Keratinocyte (primary cell): ENCODE results near the gene ODF2L. TPM values are rescaled to one million over a fixed set of nuclear protein-coding genes. Genes with fewer than 3 reads are reported as not detected.

Source experiments
- DNase-seq: peaks from one replicate; pipeline ENCODE4 v3.0.0-alpha.2; 2011; ENCODE audit warnings: low read depth, missing footprints, low spot score
- FAIRE-seq: peaks from 2 replicates; lab custom pipeline; 2011; peaks lifted over from hg19 to GRCh38; lab: Jason Lieb, UNC
- H2AFZ ChIP-seq: 2 replicates; pipeline ENCODE4 v1.6.0; 2012; ENCODE audit warnings: low read length, control low read depth, inconsistent platforms; ENCODE audit not compliant: control insufficient read depth
- H3K27ac ChIP-seq: 2 replicates; pipeline ENCODE4 v1.5.1; 2011; ENCODE audit warnings: low read length; ENCODE audit not compliant: control insufficient read depth, insufficient read depth
- H3K27me3 ChIP-seq: 3 replicates; pipeline ENCODE4 v1.6.0; 2011; ENCODE audit warnings: low read length; ENCODE audit not compliant: control insufficient read depth, insufficient read depth; ENCODE audit errors: extremely low read depth
- H3K36me3 ChIP-seq, 2 experiments: 2 replicates in 1 of 2; 3 replicates in 1 of 2; pipeline ENCODE4 v1.5.1; 2011; ENCODE audit warnings: low read length in 2 of 2, mild to moderate bottlenecking in 1 of 2; ENCODE audit not compliant: control insufficient read depth in 2 of 2, insufficient read depth in 2 of 2; ENCODE audit errors: extremely low read depth in 1 of 2
- H3K4me1 ChIP-seq: 3 replicates; pipeline ENCODE4 v1.5.1; 2011; ENCODE audit warnings: low read length; ENCODE audit not compliant: control insufficient read depth, insufficient read depth; ENCODE audit errors: extremely low read depth
- H3K4me2 ChIP-seq: 3 replicates; pipeline ENCODE4 v1.6.0; 2011; ENCODE audit warnings: low read depth, low read length; ENCODE audit not compliant: control insufficient read depth, insufficient read depth; ENCODE audit errors: extremely low read depth
- H3K4me3 ChIP-seq, 3 experiments: fragments of 200-600 bp in 1 of 3; sonication (generic) in 1 of 3; 2 replicates in 2 of 3; 3 replicates in 1 of 3; pipeline ENCODE4 v1.5.1; 2011 to 2016; ENCODE audit warnings: low read length in 3 of 3, mild to moderate bottlenecking in 3 of 3, control low read depth in 2 of 3, inconsistent platforms in 1 of 3, low read depth in 1 of 3, mixed read lengths in 1 of 3, mixed run types in 1 of 3, moderate library complexity in 1 of 3; ENCODE audit not compliant: control insufficient read depth in 2 of 3, insufficient read depth in 2 of 3; ENCODE audit errors: extremely low read depth in 1 of 3
- H3K79me2 ChIP-seq: 2 replicates; pipeline ENCODE4 v1.6.0; 2012; ENCODE audit warnings: low read length; ENCODE audit not compliant: control insufficient read depth, insufficient read depth
- H3K9ac ChIP-seq: 3 replicates; pipeline ENCODE4 v1.6.0; 2011; ENCODE audit warnings: low read length; ENCODE audit not compliant: control insufficient read depth, insufficient read depth; ENCODE audit errors: extremely low read depth
- H3K9me1 ChIP-seq: 3 replicates; pipeline ENCODE4 v1.6.0; 2011; ENCODE audit warnings: low read length; ENCODE audit not compliant: control insufficient read depth, insufficient read depth; ENCODE audit errors: extremely low read depth
- H3K9me3 ChIP-seq: 2 replicates; pipeline ENCODE4 v1.5.1; 2012; ENCODE audit warnings: low read depth, low read length; ENCODE audit not compliant: control insufficient read depth
- H4K20me1 ChIP-seq: 3 replicates; pipeline ENCODE4 v1.6.0; 2011; ENCODE audit warnings: low read length; ENCODE audit not compliant: control insufficient read depth, insufficient read depth; ENCODE audit errors: extremely low read depth
- CTCF ChIP-seq, 3 experiments: IDR thresholded peaks in 1 of 3; conservative IDR thresholded peaks in 1 of 3; optimal IDR thresholded peaks in 1 of 3; 2 replicates in 2 of 3; 3 replicates in 1 of 3; pipeline versions ENCODE3 to v1.5.1; 2011; ENCODE audit warnings: low read length in 3 of 3, mild to moderate bottlenecking in 3 of 3, moderate library complexity in 2 of 3, control low read depth in 1 of 3, inconsistent platforms in 1 of 3; ENCODE audit not compliant: insufficient read depth in 2 of 3; ENCODE audit errors: extremely low read depth in 1 of 3
- EZH2 ChIP-seq: IDR thresholded peaks from one replicate; pipeline ENCODE4 v1.6.1; 2012; ENCODE audit warnings: inconsistent platforms, mild to moderate bottlenecking, low read length, moderate library complexity
- dilution Hi-C: fragments of 300-500 bp; cut with MboI; formaldehyde crosslinking; loops from one replicate; pipeline ENCODE4 v1.7.0; 2020; ENCODE audit warnings: low sequenced_read_pairs; ENCODE audit not compliant: extremely low pct_ligation_motif_present
- polyA plus RNA-seq, 5 experiments: library from polyadenylated mRNA; depleted of rRNA in 3 of 5; stranded (reverse) in 3 of 5; stranded (forward) in 1 of 5; unstranded in 1 of 5; fragments of >200 nt; gene quantifications; 1 replicate in 1 of 5; 2 replicates in 3 of 5; 3 replicates in 1 of 5; pipeline versions ENCODE4 v1.2.1 to v1.2.3, GENCODE V29; 2011 to 2012; ENCODE audit warnings: missing spikeins in 2 of 5, low read depth in 1 of 5, low replicate concordance in 1 of 5

Gene ODF2L
- polyA plus RNA-seq, 1 donor (not counting 4 experiments of a cell fraction or from before 2014, with no cell fraction given), result 22.0 TPM

- no peak for FAIRE-seq
- Histone ChIP-seq H3K4me2 (no peak overlapping the region), H3K9me1 (no peaks in the 10 kb centered on the region), H3K36me3 (no peaks in the 10 kb centered on the region), H2AFZ (no peak overlapping the region), H3K9ac (no peak overlapping the region), H3K79me2 (no peaks in the 10 kb centered on the region), H4K20me1 (no peaks in the 10 kb centered on the region), H3K27ac (no peak overlapping the region), H3K9me3 (no peaks in the 10 kb centered on the region), H3K4me1 (no peaks in the 10 kb centered on the region), H3K4me3 (no peak overlapping the region), H3K27me3 (no peaks in the 10 kb centered on the region)
- TF ChIP-seq CTCF (optimal IDR thresholded peaks at IDR 0.05 in 1 of 3, IDR thresholded peaks at IDR 0.05 in 1 of 3, conservative IDR thresholded peaks at IDR 0.05 in 1 of 3; ENCODE audit: extremely low read depth in 1 of 3, insufficient read depth in 2 of 3, low read length in 3 of 3) (no peak), EZH2 (no peak)
- no peak for DNase-seq
- dilution Hi-C loops, result no loop called here
Observed at GRCh38 chr1:86335916-86336315, 60.2 kb downstream of the ODF2L start.

DNA sequence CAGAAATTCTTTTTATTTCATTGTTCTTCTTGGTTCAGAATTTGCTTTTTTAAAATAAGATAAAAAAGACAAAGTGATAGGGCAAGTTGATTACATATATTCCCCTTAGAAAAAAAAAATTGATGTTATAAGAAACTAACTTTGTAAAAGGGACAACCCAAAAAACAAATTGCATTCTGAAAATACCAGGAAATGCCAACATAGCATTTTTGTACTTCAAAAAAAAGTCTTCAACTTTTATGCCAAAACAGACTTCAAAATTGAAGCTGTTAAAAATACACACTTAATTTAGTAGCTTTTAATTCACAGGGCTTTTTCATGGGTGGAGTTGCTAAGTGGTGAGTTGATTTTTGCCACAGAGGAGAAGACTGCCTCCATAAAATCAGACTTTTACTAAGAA is 70.9 kb downstream of the ODF2L start:
- H3K36me3 ChIP-seq, result no peaks in the 10 kb centered on the region
- no peak overlapping the region for H3K27ac ChIP-seq
- DNase-seq, result no peak
- no peak overlapping the region for H3K4me2 ChIP-seq
- H3K27me3 ChIP-seq, result no peaks in the 10 kb centered on the region
- no peak for FAIRE-seq
- H4K20me1 ChIP-seq, result no peaks in the 10 kb centered on the region
- H2AFZ ChIP-seq, result no peak overlapping the region
- H3K9me3 ChIP-seq, result no peaks in the 10 kb centered on the region
- H3K4me3 ChIP-seq, result no peak overlapping the region
- no peaks in the 10 kb centered on the region for H3K79me2 ChIP-seq
- H3K4me1 ChIP-seq, result no peaks in the 10 kb centered on the region
- TF ChIP-seq EZH2 (no peak), CTCF (optimal IDR thresholded peaks at IDR 0.05 in 1 of 3, IDR thresholded peaks at IDR 0.05 in 1 of 3, conservative IDR thresholded peaks at IDR 0.05 in 1 of 3; ENCODE audit: extremely low read depth in 1 of 3, insufficient read depth in 2 of 3, low read length in 3 of 3) (no peak)
- no peak overlapping the region for H3K9ac ChIP-seq
- no peaks in the 10 kb centered on the region for H3K9me1 ChIP-seq
- dilution Hi-C loops, result no loop called here
